Upper lobe of left lung (tissue), 4 donors: ENCODE data around the gene HIBCH.

Experiments used
- EP300 ChIP-seq, 4 donors: sonication (generic); formaldehyde crosslinking; IDR thresholded peaks; one replicate each; pipeline ENCODE4 v1.5.1; 2017; ENCODE audit warnings: antibody characterized with exemption in 4 of 4, control low read depth in 2 of 4
- POLR2A ChIP-seq, 4 donors: fragments of 450-650 bp; IDR thresholded peaks; one replicate each; pipeline ENCODE4 v1.5.1; 2016 to 2017; ENCODE audit warnings: antibody characterized with exemption in 4 of 4, mild to moderate bottlenecking in 2 of 4
- TF ChIP-seq, protein P1 (sequence below), 6 experiments: fragments of 450-650 bp in 4 of 6; fragments of 200-600 bp in 2 of 6; sonication (generic) in 2 of 6; IDR thresholded peaks; one replicate each; pipeline ENCODE4 v1.5.1; 2016 to 2019; ENCODE audit warnings: antibody characterized with exemption in 6 of 6

DNA sequence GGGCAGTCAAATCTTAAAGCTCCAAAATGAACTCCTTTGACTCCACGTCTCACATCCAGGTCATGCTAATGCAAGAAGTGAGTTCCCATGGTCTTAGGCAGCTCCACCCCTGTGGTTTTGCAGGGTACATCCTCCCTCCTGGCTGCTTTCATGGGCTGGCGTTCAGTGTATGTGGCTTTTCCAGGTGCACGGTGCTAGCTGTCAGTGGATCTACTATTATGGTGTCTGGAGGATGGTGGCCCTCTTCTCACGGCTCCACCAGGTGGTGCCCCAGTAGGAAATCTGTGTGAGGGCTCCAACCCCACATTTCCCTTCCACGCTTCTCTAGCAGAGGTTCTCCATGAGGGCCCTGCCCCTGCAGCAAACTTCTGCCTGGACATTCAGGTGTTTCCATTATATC is 151.9 kb downstream of the HIBCH start:
- TF ChIP-seq, protein P1, sequence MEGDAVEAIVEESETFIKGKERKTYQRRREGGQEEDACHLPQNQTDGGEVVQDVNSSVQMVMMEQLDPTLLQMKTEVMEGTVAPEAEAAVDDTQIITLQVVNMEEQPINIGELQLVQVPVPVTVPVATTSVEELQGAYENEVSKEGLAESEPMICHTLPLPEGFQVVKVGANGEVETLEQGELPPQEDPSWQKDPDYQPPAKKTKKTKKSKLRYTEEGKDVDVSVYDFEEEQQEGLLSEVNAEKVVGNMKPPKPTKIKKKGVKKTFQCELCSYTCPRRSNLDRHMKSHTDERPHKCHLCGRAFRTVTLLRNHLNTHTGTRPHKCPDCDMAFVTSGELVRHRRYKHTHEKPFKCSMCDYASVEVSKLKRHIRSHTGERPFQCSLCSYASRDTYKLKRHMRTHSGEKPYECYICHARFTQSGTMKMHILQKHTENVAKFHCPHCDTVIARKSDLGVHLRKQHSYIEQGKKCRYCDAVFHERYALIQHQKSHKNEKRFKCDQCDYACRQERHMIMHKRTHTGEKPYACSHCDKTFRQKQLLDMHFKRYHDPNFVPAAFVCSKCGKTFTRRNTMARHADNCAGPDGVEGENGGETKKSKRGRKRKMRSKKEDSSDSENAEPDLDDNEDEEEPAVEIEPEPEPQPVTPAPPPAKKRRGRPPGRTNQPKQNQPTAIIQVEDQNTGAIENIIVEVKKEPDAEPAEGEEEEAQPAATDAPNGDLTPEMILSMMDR (IDR thresholded peaks at IDR 0.05): no peak
- no peak for TF ChIP-seq POLR2A (IDR thresholded peaks at IDR 0.05)
- TF ChIP-seq EP300 (IDR thresholded peaks at IDR 0.05): no peak
